BJ (cell line): ENCODE measurements around the gene EP400. TPM values are rescaled to one million over a fixed set of nuclear protein-coding genes. Genes with fewer than 3 reads are reported as not detected.

Experiments used
- CTCF ChIA-PET: fragments of 350-600 bp; formaldehyde crosslinking; extraction: SDS; loops from one replicate; lab custom pipeline; 2021; ENCODE audit warnings: antibody characterized with exemption, inconsistent platforms; lab: Yijun Ruan, JAX
- POLR2A ChIA-PET: fragments of 300-600 bp; sonication (Branson Sonifier 250); formaldehyde crosslinking; extraction: SDS; loops from one replicate; lab custom pipeline; 2021; ENCODE audit warnings: antibody characterized with exemption; lab: Charles Lee
- DNase-seq: peaks from one replicate; pipeline ENCODE4 v3.0.0-alpha.2; 2011; ENCODE audit warnings: low read depth
- H3K27me3 ChIP-seq: 2 replicates; pipeline ENCODE4 v1.6.0; 2011; ENCODE audit warnings: low read length; ENCODE audit not compliant: control insufficient read depth, insufficient read depth
- H3K36me3 ChIP-seq: 2 replicates; pipeline ENCODE4 v1.5.1; 2011; ENCODE audit warnings: low read length; ENCODE audit not compliant: control insufficient read depth, insufficient read depth
- H3K4me3 ChIP-seq: 2 replicates; pipeline ENCODE4 v1.5.1; 2011; ENCODE audit warnings: low read depth, mild to moderate bottlenecking, control low read depth, low read length
- polyA plus RNA-seq: library from polyadenylated mRNA; depleted of rRNA; stranded (reverse); fragments of >200 nt; gene quantifications from 2 replicates; pipeline ENCODE4 v1.2.3, GENCODE V29; 2011
- TF ChIP-seq, protein P1 (sequence below): IDR thresholded peaks from 2 replicates; pipeline ENCODE4 v1.5.1; 2011; ENCODE audit warnings: low read depth, mild to moderate bottlenecking, control low read depth, inconsistent platforms, low read length, moderate library complexity; ENCODE audit not compliant: insufficient read depth

EP400 gene
- polyA plus RNA-seq, 1 experiment: 2.5 TPM

DNA sequence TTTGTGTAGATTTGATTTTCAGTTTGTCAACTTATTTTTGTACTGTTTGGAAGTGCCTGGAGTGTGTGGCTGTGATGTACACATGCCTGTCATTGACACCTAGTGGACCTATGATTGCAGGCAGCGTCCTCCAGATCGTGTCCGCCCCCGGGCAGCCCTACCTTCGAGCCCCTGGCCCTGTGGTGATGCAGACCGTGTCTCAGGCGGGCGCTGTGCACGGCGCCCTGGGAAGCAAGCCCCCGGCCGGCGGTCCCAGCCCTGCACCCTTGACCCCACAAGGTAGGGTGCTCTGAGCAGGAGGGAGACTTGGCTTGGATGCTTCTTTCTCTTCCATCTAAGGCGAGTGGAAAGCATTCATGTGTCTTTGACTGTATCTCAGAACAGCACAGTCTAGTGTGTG is 75.8 kb downstream of the EP400 start:
- no peak for DNase-seq
- Histone ChIP-seq H3K27me3 (no peaks in the 10 kb centered on the region), H3K4me3 (no peak overlapping the region), H3K36me3 (peaks cover 47% of the 10 kb centered on the region)
- ChIA-PET CTCF (no interaction called here), POLR2A (no interaction called here)
- TF ChIP-seq, protein P1, sequence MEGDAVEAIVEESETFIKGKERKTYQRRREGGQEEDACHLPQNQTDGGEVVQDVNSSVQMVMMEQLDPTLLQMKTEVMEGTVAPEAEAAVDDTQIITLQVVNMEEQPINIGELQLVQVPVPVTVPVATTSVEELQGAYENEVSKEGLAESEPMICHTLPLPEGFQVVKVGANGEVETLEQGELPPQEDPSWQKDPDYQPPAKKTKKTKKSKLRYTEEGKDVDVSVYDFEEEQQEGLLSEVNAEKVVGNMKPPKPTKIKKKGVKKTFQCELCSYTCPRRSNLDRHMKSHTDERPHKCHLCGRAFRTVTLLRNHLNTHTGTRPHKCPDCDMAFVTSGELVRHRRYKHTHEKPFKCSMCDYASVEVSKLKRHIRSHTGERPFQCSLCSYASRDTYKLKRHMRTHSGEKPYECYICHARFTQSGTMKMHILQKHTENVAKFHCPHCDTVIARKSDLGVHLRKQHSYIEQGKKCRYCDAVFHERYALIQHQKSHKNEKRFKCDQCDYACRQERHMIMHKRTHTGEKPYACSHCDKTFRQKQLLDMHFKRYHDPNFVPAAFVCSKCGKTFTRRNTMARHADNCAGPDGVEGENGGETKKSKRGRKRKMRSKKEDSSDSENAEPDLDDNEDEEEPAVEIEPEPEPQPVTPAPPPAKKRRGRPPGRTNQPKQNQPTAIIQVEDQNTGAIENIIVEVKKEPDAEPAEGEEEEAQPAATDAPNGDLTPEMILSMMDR: no peak

DNA sequence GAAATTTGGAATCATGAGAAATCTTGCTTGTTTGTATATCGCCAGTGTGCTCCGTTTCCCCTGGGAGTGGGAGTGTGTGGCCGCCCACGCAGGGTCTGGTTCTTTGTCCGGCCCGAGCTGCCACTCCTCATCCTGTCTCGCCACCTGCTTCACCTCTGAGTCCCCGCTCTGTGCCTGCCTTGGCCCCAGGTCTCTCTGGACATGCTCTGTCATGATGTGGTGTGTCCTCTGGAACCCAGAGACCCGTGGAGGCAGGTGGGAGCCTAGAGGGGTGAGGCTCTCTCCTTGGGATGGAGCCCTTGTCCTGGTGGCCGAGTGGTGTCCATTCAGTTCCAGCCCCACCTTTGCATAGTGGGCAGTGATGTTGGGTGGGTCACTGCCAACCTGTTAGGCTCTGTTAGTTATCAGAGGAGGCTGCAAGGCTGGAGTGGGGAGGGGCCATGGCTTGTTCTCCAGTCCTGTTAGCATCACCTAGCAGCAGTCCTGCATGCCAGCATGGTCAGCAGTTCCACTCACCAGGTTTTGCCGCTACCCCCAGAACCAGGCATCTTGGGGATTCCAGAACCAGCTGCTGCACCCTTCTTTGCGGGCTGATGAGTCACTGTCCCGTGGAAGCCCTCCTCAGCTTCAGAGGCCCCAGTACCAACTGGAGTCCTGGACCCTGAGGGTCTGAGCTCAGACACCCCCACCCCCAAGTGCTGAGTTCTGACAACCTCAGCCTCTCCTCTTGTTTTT is 76.5 kb downstream of the EP400 start:
- Histone ChIP-seq H3K36me3 (peaks cover 49% of the 10 kb centered on the region), H3K27me3 (no peaks in the 10 kb centered on the region), H3K4me3 (no peak overlapping the region)
- ChIA-PET POLR2A (no interaction called here), CTCF (no interaction called here)
- TF ChIP-seq, protein P1: no peak
- DNase-seq: no peak

DNA sequence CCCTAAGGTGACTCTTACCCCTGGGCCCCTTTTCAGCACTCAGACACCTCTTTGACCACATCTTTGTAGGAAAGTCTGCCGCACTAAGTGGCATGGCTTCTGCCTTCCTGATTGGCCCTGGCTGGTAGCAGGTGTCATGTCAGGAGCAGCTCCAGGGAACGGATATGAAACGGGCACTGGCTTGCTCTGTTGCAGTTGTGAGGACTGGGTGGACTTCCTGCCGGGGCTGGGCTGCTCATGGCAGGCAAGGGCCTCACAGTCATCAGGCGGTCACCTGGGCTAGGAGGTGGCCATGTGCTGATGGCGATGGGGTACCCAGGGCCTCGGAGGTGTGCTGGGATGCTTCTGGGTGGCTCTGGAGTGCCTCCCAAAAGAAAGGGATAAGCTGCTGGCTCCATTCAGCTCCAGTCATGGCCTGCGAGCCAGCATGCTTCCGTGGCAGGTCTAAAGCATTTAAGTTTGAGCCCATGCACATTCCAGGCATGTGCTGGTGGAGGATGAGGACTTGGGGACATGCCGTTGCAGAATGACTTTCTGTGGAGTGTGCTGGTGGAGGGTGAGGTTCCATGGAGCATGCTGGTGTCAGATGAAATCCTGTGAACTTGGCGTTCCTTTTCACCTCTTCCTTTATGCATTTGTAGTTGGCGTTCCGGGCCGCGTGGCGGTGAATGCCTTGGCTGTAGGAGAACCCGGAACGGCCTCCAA is 77.2 kb downstream of the EP400 start:
- CTCF ChIA-PET: interaction anchor here (0.6 kb wide), 2 partner anchors 9 to 18 kb away, joined by 3 read pairs; no protein-coding TSS in a partner anchor

DNA sequence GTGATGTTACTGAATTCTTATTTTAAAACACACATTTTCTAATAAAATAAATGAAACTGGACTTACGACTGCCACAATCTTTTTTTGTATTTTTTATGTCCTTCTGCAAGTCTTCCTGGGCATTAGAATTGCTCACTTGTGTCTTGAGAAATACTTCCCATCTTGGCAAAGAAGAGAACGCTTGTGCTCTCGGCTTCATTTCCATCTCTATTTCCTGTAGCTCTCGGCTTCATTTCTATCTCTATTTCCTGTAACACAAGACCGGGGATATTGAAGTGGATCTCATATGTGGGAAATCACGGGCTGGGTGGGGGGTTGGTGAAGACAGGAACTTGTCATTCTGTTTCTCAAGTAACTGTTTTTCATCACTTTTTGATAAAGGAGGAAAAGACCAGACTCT is 77.9 kb downstream of the EP400 start:
- H3K36me3 ChIP-seq: peaks cover 49% of the 10 kb centered on the region
- no peaks in the 10 kb centered on the region for H3K27me3 ChIP-seq
- POLR2A ChIA-PET: no interaction called here
- TF ChIP-seq, protein P1: no peak
- no peak for DNase-seq
- CTCF ChIA-PET: interaction anchor here (0.6 kb wide), 2 partner anchors 10 to 17 kb away, joined by 3 read pairs; no protein-coding TSS in a partner anchor
- no peak overlapping the region for H3K4me3 ChIP-seq

More for the DNA sequence above, 77.2 kb downstream of the EP400 start:
- TF ChIP-seq, protein P1: no peak
- POLR2A ChIA-PET: no interaction called here
- no peak overlapping the region for H3K4me3 ChIP-seq
- no peaks in the 10 kb centered on the region for H3K27me3 ChIP-seq
- H3K36me3 ChIP-seq: peaks cover 49% of the 10 kb centered on the region
- DNase-seq: no peak

DNA sequence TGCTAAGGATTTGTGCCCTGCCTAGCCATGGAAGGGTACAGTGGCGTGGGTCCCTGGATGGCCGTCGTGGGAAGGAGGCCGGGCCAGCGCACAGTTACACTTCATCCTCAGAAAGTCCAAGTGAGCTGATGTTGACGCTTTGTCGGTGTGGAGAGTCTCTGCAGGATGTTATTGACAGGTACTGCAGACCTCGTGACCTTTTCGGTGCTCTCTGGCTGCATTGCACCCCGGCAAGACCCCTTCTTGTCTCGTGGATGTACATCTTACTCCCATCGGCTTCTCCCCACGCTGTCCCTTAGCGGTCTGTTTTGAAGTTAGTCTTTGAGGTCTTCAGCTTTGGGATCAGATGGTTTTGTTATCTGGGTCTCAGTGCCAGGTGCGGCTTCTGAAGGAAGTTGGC is 78.4 kb downstream of the EP400 start:
- POLR2A ChIA-PET: no interaction called here
- Histone ChIP-seq H3K4me3 (no peak overlapping the region), H3K27me3 (no peaks in the 10 kb centered on the region), H3K36me3 (peaks cover 49% of the 10 kb centered on the region)
- CTCF ChIA-PET: no interaction called here
- TF ChIP-seq, protein P1: no peak
- no peak for DNase-seq
